ENCODE data around the gene CPED1.
A peak's percentile ranks its signal among the peaks of the same experiment; 100 is the strongest.

CPED1 gene

DNA sequence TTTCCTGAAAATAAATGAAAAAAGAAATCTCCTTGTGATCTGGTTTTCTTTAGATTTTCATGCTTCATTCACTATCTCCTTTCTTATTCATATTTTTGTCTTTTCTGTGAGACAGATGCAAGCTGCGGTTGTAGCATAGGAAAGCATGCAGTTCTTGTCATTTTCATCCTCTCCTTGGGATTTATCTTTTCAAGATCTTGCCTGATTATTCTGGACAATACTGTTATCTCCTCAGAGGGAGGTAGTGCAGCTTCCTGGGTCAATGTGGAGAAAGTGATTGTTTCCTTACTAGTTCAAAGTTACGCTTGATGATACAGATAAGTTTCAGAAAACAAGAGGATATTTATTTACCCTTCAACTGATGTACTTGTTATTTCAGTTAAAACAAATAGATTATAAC lies 114.6 kb downstream of the CPED1 start:
- no peak overlapping the region for H3K4me3 ChIP-seq (ENCODE audit: low read depth, low read length)
- no peak for DNase-seq (ENCODE audit: low read depth)
- TF ChIP-seq, protein P1, sequence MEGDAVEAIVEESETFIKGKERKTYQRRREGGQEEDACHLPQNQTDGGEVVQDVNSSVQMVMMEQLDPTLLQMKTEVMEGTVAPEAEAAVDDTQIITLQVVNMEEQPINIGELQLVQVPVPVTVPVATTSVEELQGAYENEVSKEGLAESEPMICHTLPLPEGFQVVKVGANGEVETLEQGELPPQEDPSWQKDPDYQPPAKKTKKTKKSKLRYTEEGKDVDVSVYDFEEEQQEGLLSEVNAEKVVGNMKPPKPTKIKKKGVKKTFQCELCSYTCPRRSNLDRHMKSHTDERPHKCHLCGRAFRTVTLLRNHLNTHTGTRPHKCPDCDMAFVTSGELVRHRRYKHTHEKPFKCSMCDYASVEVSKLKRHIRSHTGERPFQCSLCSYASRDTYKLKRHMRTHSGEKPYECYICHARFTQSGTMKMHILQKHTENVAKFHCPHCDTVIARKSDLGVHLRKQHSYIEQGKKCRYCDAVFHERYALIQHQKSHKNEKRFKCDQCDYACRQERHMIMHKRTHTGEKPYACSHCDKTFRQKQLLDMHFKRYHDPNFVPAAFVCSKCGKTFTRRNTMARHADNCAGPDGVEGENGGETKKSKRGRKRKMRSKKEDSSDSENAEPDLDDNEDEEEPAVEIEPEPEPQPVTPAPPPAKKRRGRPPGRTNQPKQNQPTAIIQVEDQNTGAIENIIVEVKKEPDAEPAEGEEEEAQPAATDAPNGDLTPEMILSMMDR (conservative IDR thresholded peaks at IDR 0.05; ENCODE audit: low read depth, low read length) = no peak

DNA sequence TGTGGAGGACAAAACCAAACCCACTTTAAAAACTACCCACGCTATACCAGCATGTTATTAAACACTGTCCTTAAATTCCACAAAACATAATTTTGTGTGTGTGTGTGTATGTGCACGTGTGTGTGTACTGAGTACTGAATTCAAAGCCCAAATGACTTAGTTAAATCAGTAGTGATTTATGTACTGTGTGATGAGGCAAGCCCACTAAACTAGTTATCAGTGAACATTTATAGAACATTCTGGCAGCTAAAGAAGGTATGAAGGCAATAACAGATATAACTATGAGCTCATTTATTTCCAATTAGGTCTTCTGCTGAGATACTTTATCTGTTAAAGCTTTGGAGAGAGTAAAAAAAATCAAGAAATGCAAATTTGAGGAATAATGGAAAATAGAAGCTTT lies 115.1 kb downstream of the CPED1 start:
- DNase-seq (ENCODE audit: low read depth) = no peak
- TF ChIP-seq, protein P1 (conservative IDR thresholded peaks at IDR 0.05; ENCODE audit: low read depth, low read length) = no peak
- H3K4me3 ChIP-seq (ENCODE audit: low read depth, low read length) = no peak overlapping the region

DNA sequence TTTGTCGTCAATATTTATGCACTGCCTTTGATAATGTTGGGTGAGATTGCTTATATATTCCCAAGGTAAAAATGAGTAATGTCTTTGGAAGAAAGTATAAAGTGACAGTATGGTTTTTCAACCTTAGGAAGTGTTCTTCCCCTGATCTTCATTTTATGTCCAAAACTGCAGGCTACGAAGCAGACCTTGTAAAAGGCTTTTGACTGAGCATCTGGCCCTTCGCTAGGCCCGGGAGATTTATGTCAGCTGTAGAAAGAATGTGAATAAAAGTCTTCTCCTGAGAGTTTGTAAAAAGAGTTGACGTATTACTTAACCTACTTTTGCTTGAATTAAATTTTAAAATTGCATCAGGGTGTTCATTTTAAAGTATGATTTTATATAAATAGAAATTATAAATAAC lies 116.8 kb downstream of the CPED1 start:
- TF ChIP-seq, protein P1 (conservative IDR thresholded peaks at IDR 0.05; ENCODE audit: low read depth, low read length) = no peak
- H3K4me3 ChIP-seq (ENCODE audit: low read depth, low read length) = no peak overlapping the region
- DNase-seq (ENCODE audit: low read depth) = no peak

DNA sequence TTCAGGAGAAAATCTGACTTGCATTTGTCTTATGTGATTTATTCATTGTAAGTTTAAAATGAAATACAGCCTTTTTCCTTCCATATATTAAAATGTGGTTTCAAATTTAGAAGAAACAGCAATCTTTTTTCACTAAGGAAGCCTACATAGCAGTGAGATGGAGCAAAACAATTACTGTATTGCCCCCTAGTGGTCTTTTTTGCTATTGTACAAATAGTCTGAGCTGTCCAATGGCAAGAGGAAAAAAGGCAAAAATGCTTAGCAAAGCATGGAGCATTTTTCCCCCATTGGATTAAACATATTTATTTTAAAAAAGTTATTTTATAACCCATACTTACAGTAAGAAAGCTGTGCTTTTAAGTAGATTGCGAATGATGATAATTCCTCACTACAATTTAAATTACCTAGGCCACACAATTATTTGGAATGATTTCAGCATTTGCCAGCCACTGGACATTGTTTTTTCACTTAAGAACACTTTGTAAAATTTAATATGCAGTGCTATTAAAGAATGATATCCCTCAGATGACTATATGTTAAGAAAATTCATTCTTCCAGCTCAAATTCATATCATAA lies 119.5 kb downstream of the CPED1 start:
- peak; percentile 87 for DNase-seq (ENCODE audit: low read depth)
- TF ChIP-seq, protein P1 (conservative IDR thresholded peaks at IDR 0.05; ENCODE audit: low read depth, low read length) = peak; percentile 69

DNA sequence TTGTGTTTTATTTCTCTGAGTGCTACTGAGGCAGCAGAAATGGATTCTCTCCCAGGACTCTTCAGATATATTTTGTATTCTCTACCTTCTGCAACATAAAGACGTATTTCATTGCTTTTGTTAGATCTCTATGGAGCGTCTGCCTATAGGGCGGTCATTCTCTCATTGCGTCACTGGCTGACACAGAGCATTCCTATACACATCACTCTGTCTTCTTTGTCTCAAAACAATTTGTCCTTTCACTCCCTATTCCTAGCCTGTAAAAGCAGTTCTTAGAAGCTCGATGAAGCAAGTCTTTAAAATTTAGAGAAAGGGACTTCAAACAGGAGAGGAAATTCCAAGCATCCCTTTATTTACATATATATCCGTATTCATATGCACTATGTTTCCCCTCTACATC lies 120.6 kb downstream of the CPED1 start:
- TF ChIP-seq, protein P1 (conservative IDR thresholded peaks at IDR 0.05; ENCODE audit: low read depth, low read length) = no peak
- DNase-seq (ENCODE audit: low read depth) = peak; percentile 23

More for the DNA sequence above, 119.5 kb downstream of the CPED1 start:
- no peak overlapping the region for H3K4me3 ChIP-seq (ENCODE audit: low read depth, low read length)

DNA sequence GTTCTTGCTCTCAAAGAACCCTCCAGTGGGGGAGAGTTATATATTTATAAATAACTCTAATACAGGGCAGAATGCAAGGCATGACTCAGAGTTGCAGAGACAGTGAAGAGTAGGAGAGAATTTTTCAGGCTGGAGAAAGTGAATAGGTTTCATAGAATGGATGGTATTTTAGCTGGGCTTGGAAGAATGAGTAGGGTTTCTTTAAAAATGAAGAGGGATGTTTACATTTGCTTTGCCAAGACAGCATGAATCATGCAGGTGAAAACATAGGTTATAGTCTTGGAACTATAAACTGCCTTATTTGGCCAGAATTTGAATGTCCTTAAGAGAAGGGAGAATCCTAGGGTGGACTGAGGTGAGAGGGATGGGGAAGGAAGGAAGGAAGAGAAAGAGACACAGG lies 124.8 kb downstream of the CPED1 start:
- DNase-seq (ENCODE audit: low read depth) = peak; percentile 71
- TF ChIP-seq, protein P1 (conservative IDR thresholded peaks at IDR 0.05; ENCODE audit: low read depth, low read length) = no peak
- no peak overlapping the region for H3K4me3 ChIP-seq (ENCODE audit: low read depth, low read length)

More for the DNA sequence above, 120.6 kb downstream of the CPED1 start:
- H3K4me3 ChIP-seq (ENCODE audit: low read depth, low read length) = no peak overlapping the region

DNA sequence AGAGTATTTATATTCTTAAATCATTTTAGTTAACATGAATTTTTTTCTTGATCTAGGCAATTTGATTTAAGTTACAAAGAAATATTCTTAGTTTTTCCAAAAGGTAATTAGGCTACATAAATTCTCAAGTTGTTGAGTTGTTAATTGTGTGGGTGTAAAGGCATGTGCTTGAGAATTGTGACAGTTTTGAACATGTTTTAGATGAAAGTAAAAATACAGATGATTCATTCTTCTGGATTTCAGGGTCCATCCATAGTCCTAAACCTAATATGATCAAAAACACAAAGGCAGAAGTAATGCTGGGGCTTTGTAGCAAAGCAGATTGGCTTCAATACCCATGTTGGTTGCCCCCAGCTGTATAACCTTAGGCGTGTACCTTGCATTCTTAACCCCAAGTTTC lies 127.9 kb downstream of the CPED1 start:
- DNase-seq (ENCODE audit: low read depth) = peak; percentile 23
- H3K4me3 ChIP-seq (ENCODE audit: low read depth, low read length) = no peak overlapping the region
- TF ChIP-seq, protein P1 (conservative IDR thresholded peaks at IDR 0.05; ENCODE audit: low read depth, low read length) = no peak
